SIG-M5 (cell line): ENCODE data around the gene TEX44.
"Not testable (repeated sequence)": the region's sequence is repeated elsewhere in the genome, so short reads cannot be mapped to it uniquely, and the experiment has no call there.

ENCODE experiments used
- DNase-seq: peaks from one replicate; lab custom pipeline; 2025; lab: John Stamatoyannopoulos, UW

The TEX44 gene

GRCh38 chr2:231592636-231593145 is at the start of gene TEX44:
TSS of gene TEX44 (plus strand) at chr2:231592864. CDS start at chr2:231592952, 88 bp downstream.
- no peak for DNase-seq

DNA sequence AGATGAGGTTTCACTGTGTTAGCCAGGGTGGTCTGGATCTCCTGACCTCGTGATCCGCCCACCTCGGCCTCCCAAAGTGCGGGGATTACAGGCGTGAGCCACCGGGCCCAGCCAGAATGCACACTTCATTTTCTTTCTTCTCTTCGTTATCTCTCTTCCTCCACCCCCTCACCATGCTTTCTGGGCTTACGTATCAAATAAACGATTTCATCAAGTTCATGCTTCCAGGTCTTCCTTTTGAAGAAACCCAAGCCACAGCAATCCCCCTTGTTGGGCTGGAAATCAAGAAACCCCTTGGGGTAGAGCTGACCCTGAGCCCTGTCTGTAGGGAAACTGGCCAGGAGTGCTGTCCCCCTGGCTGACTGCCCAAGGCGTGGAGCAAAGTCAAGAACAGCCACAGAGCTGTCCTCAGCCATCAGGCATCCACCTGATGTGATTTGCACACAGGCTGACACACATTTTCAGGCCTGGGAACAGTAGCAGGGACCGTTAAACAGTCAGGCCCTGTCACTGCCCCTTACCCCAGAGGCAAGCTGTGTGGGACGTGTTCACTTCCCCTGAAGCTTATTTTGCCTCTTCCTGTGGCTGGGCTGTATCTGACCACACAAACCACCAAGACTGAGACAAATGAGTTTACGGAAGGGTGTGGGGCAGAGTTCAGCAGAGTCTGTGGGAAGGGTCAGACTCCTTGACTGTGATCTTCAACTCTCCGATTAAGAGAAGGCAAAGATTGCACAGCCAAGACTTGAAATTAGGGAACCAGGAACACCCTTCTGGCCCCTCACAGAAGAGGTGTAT is 47.4 kb upstream of the TEX44 start:
- DNase-seq, result peak; percentile 92

- DNase-seq, result no peak
These were observed 46.5 kb upstream of the TEX44 start for GRCh38 chr2:231546014-231546715.

DNA sequence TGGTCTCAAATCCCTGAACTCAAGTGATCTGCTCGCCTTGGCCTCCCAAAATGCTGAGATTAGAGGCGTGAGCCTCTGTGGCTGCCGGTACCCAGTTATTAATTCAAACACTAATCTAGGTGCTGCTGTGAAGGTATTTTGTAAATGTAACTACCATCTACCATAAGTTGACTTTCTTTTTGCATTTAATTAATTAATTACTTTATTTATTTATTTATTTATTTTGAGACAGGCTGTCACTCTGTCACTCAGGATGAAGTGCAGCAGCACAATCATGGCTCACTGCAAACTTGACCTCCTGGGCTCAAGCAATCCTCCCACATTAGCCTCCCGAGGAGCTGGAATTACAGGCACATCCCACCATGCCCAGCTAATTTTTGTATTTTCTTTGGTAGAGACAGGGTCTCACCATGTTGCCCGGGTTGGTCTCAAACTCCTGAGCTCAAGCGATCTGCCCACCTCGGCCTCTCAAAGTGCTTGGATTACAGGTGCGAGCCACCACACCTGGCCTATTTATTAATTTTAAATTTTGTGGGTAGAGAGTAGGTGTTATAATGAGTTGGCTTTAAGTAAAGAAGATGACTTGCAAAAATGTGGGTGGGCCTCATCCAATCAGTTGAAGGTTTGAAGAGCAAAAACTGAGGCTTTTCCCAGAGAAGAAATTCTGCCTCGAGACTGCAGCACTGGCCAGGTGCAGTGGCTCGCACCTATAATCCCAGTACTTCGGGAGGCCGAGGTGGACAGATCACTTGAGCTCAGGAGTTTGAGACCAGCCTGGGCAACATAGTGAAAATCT is 45.2 kb upstream of the TEX44 start:
- no peak for DNase-seq

- DNase-seq, result no peak
These were observed 43.9 kb upstream of the TEX44 start for GRCh38 chr2:231548752-231549151.

DNA sequence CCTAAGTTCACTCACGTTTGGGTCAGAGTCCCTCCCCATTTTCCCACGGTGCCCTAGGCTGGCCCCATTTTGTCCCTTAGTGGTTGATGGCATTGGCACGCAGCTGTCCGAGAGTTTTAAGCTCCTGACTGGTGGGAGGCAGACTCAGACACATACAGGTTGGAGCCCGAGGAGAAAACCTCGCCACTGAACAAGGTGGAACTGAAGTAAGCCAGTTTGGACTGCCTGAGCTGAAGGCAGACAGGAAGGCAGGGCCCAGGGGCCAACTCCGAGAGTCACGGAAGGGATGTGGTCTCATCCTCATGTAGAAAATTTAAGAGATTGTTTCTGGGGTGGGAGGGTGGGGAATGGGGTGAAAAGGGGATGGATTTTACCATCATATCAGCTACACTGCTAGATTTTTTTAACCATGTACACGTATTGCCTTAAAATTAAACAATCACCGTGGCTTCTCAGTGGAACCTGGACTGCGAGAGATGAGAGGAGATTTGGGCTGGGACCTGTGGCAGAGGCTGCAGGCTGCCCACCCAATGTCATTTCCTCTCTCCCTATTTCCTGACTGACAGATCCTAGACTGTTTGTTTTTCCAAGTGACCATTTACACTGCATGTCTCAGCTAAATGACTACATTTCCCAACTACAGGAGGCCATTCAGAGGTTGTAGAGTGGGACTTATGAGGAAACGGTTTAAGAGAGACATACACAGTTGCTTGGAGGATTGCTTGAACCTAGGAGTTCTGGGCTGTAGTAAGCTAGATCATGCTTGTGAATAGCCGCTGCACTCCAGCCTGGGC is 43.0 kb upstream of the TEX44 start:
- DNase-seq, result no peak

GRCh38 chr2:231552752-231553151 is 39.9 kb upstream of the TEX44 start:
- DNase-seq, result no peak

DNA sequence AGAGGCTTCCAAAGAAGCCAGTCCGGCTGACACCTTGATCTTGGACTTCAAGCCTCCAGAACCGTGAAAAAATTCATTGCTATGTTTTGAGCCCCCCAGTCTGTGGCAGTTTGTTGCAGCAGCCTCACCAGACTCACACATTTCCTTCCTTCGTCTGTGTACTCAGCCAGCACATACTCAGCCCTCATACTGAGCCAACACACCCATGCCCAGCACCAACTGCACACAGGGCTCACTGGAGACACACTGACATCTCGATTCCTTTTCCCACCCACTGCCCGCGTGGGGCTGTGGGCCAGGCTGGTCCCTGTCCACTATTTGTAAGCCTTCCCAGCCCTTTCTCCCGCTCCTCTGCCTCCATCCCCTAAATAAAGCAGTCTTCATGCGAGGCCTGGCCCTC is 38.3 kb upstream of the TEX44 start:
- no peak for DNase-seq

GRCh38 chr2:231554748-231555545 is 37.7 kb upstream of the TEX44 start:
- no peak for DNase-seq

DNA sequence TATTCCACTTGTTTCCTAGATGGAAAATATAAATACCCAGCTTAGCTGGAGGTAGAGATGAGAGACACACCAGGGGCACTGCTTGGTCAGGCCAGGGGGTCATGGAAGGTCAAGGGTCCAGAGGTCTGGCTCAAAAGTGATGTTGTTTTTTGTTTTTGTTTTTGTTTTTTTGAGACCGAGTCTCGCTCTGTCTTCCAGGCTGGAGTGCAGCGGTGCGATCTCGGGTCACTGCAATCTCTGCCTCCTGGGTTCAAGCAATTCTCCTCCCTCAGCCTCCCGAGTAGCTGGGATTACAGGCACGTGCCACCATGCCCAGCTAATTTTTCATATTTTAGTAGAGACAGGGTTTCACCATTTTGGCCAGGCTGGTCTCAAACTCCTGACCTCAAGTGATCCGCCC is 36.2 kb upstream of the TEX44 start:
- DNase-seq, result not testable (repeated sequence)

DNA sequence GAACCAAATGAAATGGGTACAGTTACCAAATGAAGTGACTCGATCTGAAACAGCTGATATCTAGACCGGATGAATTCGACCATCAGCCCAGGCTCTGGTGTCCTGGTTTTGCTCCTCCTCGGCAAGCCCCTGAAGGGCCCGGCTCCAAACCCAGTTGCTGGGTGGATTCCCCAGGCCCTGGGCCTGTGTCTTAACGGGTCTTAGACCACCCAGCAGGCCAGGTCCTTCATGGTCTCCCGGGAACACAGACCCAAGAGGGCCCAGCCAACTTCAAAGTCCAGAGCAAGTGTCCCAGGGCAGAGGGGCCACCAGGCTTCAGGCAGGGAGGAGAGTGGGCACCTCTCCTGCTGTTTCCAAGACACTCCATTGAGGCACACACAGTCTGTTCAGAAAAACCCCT is 35.7 kb upstream of the TEX44 start:
- no peak for DNase-seq

GRCh38 chr2:231557571-231558217 is 35.0 kb upstream of the TEX44 start:
- DNase-seq, result peak; percentile 41

GRCh38 chr2:231563378-231563961 is 29.2 kb upstream of the TEX44 start:
- no peak for DNase-seq

- DNase-seq, result no peak
These were observed 26.6 kb upstream of the TEX44 start for GRCh38 chr2:231565887-231566594.

DNA sequence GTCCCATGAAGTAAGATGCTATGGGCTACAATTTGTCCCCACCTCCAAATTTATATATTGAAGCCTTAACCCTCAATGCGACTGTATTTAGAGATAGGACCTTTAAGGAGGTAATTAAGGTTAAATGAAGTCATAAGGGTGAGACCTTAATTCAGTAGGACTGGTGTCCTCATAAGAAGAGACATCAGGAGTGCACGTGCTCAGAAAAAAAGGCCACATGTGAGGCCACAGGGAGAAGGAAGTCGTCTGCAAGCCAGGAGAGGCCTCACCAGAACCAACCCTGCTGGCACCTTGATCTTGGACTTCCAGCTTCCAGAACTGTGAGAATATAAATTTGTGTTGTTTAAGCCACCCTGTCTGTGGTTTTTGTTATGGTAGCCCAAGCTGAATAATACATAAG is 25.5 kb upstream of the TEX44 start:
- DNase-seq, result no peak

- DNase-seq, result no peak
These were observed 24.4 kb upstream of the TEX44 start for GRCh38 chr2:231568098-231568784.

DNA sequence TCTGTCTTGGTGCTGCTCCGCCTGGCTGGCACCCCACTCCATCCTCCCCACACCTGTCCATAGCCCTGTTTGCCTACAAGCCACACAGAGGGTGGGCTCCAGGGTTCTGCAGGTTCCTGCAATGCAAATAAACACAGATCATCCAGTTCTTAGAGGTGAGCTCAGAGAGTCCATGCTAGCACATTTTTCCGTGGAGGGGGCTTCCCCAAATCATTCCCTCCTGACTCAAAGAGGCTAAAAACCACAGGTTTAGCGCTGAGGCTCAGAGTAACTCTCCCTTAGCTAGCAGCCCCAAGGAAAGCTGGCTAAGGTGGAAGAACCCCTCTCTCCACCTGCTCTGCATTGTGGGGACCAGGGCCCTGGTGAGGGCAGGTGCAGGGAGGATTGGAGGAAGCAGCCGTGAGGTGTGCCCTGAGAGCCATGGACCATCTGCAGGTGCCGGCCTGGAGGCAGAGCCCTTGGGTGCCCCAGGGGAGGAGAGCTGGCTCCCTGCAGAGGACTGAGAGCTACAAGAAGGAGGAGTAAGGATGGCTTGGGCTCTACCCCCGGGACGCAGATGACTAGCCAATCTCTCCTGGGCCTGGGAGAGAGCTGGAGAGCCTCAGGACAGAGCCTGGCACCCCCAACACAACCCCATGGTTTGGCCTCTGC is 23.8 kb upstream of the TEX44 start:
- no peak for DNase-seq

GRCh38 chr2:231570915-231571314 is 21.7 kb upstream of the TEX44 start:
- DNase-seq, result not testable (repeated sequence)
